Trophoblast cell (in vitro differentiated cells and primary cell): ENCODE data around the gene PLPP4. TPM values are rescaled to one million over a fixed set of nuclear protein-coding genes. Genes with fewer than 3 reads are reported as not detected.

Experiments used
- DNase-seq, 2 donors: peaks; one replicate each; pipeline ENCODE4 v3.0.0-alpha.2; 2016
- H2AFZ ChIP-seq: 2 replicates; pipeline ENCODE4 v1.6.1; 2013; ENCODE audit warnings: low read length, moderate library complexity, mild to moderate bottlenecking; ENCODE audit not compliant: insufficient read depth, poor library complexity
- H2AK5ac ChIP-seq: 2 replicates; pipeline ENCODE4 v1.6.1; 2013; ENCODE audit warnings: mild to moderate bottlenecking, low read length
- H2BK120ac ChIP-seq: 2 replicates; pipeline ENCODE4 v1.6.1; 2013; ENCODE audit warnings: low read length, mild to moderate bottlenecking, moderate library complexity; ENCODE audit not compliant: insufficient read depth, poor library complexity
- H2BK12ac ChIP-seq: 2 replicates; pipeline ENCODE4 v1.6.1; 2013; ENCODE audit warnings: mild to moderate bottlenecking, low read length, moderate library complexity
- H2BK5ac ChIP-seq: 2 replicates; pipeline ENCODE4 v1.6.1; 2013; ENCODE audit warnings: low read length, low read depth, moderate library complexity, mild to moderate bottlenecking; ENCODE audit not compliant: poor library complexity
- H3K14ac ChIP-seq: 2 replicates; pipeline ENCODE4 v1.6.1; 2013; ENCODE audit warnings: mild to moderate bottlenecking, low read length
- H3K18ac ChIP-seq: 2 replicates; pipeline ENCODE4 v1.6.1; 2013; ENCODE audit warnings: mild to moderate bottlenecking, low read length
- H3K23ac ChIP-seq: 2 replicates; pipeline ENCODE4 v1.6.1; 2013; ENCODE audit warnings: low read length
- H3K27ac ChIP-seq: 2 replicates; pipeline ENCODE4 v1.5.1; 2013; ENCODE audit warnings: low read depth, mild to moderate bottlenecking, inconsistent platforms, low read length, moderate library complexity
- H3K27me3 ChIP-seq: 2 replicates; pipeline ENCODE4 v1.6.1; 2013; ENCODE audit warnings: inconsistent platforms, mild to moderate bottlenecking, low read length, moderate library complexity; ENCODE audit not compliant: insufficient read depth
- H3K36me3 ChIP-seq, 2 experiments: 1 replicate in 1 of 2; 2 replicates in 1 of 2; pipeline ENCODE4 v1.6.1; 2013; ENCODE audit warnings: low read length in 2 of 2, mild to moderate bottlenecking in 2 of 2, moderate library complexity in 1 of 2; ENCODE audit not compliant: insufficient read depth in 2 of 2, control insufficient read depth in 1 of 2
- H3K4ac ChIP-seq: 2 replicates; pipeline ENCODE4 v1.6.1; 2013; ENCODE audit warnings: low read depth, mild to moderate bottlenecking, low read length, moderate library complexity
- H3K4me1 ChIP-seq, 2 experiments: 1 replicate in 1 of 2; 2 replicates in 1 of 2; pipeline ENCODE4 v1.6.1; 2013; ENCODE audit warnings: low read length in 2 of 2, mild to moderate bottlenecking in 2 of 2, moderate library complexity in 1 of 2; ENCODE audit not compliant: insufficient read depth in 2 of 2, control insufficient read depth in 1 of 2
- H3K4me2 ChIP-seq: 2 replicates; pipeline ENCODE4 v1.6.1; 2013; ENCODE audit warnings: inconsistent platforms, mild to moderate bottlenecking, low read length, moderate library complexity
- H3K4me3 ChIP-seq: 2 replicates; pipeline ENCODE4 v1.5.1; 2013; ENCODE audit warnings: mild to moderate bottlenecking, low read depth, low read length, inconsistent platforms
- H3K79me1 ChIP-seq: one replicate; pipeline ENCODE4 v1.6.1; 2013; ENCODE audit warnings: low read length
- H3K79me2 ChIP-seq: 2 replicates; pipeline ENCODE4 v1.6.1; 2013; ENCODE audit warnings: low read length, mild to moderate bottlenecking; ENCODE audit not compliant: control insufficient read depth, insufficient read depth, poor library complexity
- H3K9ac ChIP-seq: 2 replicates; pipeline ENCODE4 v1.6.1; 2013; ENCODE audit warnings: mild to moderate bottlenecking, low read length
- H3K9me3 ChIP-seq: 2 replicates; pipeline ENCODE4 v1.6.1; 2013; ENCODE audit warnings: low read depth, mild to moderate bottlenecking, control low read depth, inconsistent platforms, low read length; ENCODE audit not compliant: insufficient read depth
- H4K12ac ChIP-seq: 2 replicates; pipeline ENCODE4 v1.6.1; 2013; ENCODE audit warnings: low read depth, mild to moderate bottlenecking, low read length, moderate library complexity
- H4K8ac ChIP-seq: 2 replicates; pipeline ENCODE4 v1.6.1; 2013; ENCODE audit warnings: low read depth, mild to moderate bottlenecking, low read length, moderate library complexity
- H4K91ac ChIP-seq: one replicate; pipeline ENCODE4 v1.6.1; 2013; ENCODE audit warnings: low read depth, mild to moderate bottlenecking, low read length, moderate library complexity
- WGBS: extraction: QIAGEN DNeasy Blood & Tissue Kit; methylation state at CpG from one replicate; pipeline ENCODE4 v1.1.7; 2013; ENCODE audit warnings: missing lambda C conversion rate; ENCODE audit not compliant: insufficient read length, insufficient coverage; ENCODE audit errors: extremely low coverage; 5-methylcytosine and 5-hydroxymethylcytosine counted together
- polyA plus RNA-seq: library from polyadenylated mRNA; stranded (reverse); fragments of 200-250 nt; gene quantifications from 2 replicates; pipeline ENCODE4 v1.2.3, GENCODE V29; 2013

PLPP4 gene
- 3.8 and 4.7 TPM in 2 replicates for polyA plus RNA-seq

DNA sequence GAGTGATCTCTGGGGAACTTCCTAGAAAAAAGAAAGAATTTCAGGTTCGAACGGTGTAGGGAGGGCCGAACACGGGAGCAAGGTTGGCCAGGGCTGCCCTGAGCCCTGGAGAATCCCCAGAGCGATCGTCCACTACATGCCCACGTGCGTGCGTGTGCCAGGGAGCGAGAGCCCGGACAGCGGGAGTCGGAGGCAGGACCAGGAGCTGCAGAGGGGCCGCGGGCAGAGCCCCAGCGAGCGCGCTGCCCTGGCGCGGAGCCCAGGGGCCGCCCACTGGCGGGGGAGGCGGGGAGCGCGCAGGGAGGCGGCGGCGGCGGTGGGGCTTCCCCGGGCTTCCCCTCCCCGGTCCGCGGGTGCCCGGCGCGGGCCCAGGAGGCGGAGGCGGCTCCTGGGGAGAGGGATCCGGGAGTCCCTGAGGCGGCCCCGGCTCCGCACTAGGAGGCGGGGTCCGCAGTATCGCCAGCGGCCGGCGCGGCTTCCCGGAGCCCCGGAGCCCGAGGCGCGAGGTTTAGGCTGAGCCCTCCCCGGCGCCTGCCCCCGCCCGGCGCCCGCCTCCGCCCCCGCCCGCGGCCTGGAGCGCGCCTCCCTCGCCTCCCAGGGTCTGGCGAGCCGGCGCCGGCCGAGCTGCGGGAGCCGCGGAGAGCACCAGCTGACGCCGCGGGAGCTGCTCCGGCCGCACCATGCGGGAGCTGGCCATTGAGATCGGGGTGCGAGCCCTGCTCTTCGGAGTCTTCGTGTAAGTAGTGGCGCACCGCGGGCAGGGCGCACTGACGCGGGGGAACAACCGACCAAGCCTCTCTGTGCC, at the start of gene PLPP4:
Gene PLPP4, plus strand, starts transcription at position 602 of the 805 bp plus-strand sequence. Its CDS starts 79 bp downstream, at position 681.
- Histone ChIP-seq H4K8ac (peak within 1 kb of the TSS; percentile 73), H2AFZ (peak within 1 kb of the TSS; percentile 73), H3K27me3 (peaks cover 12% of the 10 kb centered on the region), H3K79me1 (peaks cover 10% of the 10 kb centered on the region), H2BK5ac (peak within 1 kb of the TSS; percentile 43), H3K9me3 (no peaks in the 10 kb centered on the region), H3K4ac (peak within 1 kb of the TSS; percentile 55), H3K36me3 (no peaks in the 10 kb centered on the region), H3K14ac (peak within 1 kb of the TSS; percentile 64), H4K91ac (peak within 1 kb of the TSS; percentile 62), H3K27ac (no peak within 1 kb of the TSS), H3K79me2 (peaks cover 2% of the 10 kb centered on the region), H3K4me3 (peak within 1 kb of the TSS; percentile 70), H4K12ac (peak within 1 kb of the TSS; percentile 7), H3K23ac (no peak within 1 kb of the TSS), H3K4me2 (peak within 1 kb of the TSS; percentile 81), H3K18ac (peak within 1 kb of the TSS; percentile 72), H3K4me1 (peaks cover 18 to 21% of the 10 kb centered on the region in 2 experiments), H2BK120ac (peak within 1 kb of the TSS; percentile 50), H3K9ac (no peak within 1 kb of the TSS), H2AK5ac (peak within 1 kb of the TSS; percentile 53), H2BK12ac (peak within 1 kb of the TSS; percentile 52)
- peak in 1 of 2 donors; percentile 17 for DNase-seq
- WGBS: no CpG with 5 or more reads among the region's 92 CpGs

DNA sequence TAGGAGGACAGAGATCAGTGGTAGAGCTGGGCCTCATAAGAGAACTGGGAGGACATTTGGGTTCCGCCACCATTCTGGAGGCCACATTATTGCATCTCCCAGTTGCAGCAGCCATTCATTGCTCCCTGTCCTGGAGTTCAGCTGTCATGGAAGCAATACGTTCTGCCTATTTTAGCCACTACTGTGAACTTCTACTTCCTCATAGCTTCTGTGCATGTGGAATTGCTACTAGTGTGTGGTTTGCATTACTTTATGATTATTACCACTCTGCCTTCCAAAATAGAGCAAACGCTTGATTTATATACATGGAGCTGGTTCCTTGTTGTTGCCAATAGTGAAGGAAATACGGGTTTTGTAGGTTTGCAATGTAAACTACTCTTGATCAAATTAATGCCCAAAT, 47.2 kb upstream of the PLPP4 start:
- DNase-seq: no peak
- Histone ChIP-seq H3K4me3 (no peak overlapping the region), H3K27me3 (no peaks in the 10 kb centered on the region), H3K27ac (no peak overlapping the region), H3K9ac (no peak overlapping the region), H3K23ac (no peak overlapping the region), H3K79me2 (no peaks in the 10 kb centered on the region), H3K36me3 (no peaks in the 10 kb centered on the region), H3K9me3 (peaks cover 2% of the 10 kb centered on the region), H2AK5ac (no peak overlapping the region), H3K18ac (no peak overlapping the region), H2BK120ac (no peak overlapping the region), H3K4me2 (no peak overlapping the region), H2AFZ (no peak overlapping the region), H3K4ac (no peak overlapping the region), H4K8ac (no peak overlapping the region), H2BK5ac (no peak overlapping the region), H3K14ac (no peak overlapping the region), H2BK12ac (no peak overlapping the region), H4K12ac (no peak overlapping the region), H3K79me1 (no peaks in the 10 kb centered on the region), H3K4me1 (no peaks in the 10 kb centered on the region), H4K91ac (no peak overlapping the region)
- WGBS: no CpG with 5 or more reads among the region's 4 CpGs

DNA sequence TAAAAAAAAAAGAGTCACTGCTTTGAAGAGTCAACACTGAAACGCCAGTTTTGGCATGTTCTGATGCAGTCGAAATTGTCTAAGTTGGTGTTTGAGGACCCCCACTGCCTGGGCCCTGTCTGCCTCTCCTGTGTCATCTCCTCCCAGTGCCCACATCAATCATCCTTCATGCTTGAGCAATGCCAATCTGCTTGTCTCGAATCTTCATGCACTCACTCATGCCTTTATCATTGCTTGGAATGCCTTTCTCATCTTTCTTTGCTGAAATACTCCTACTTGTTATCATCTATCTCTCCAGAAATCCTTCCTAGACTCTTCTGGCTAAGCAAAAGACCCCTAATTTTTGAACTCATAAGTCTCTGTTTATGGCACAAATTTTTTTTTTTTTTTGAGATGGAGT, 42.1 kb upstream of the PLPP4 start:
- Histone ChIP-seq H4K91ac (no peak overlapping the region), H4K8ac (no peak overlapping the region), H2BK120ac (no peak overlapping the region), H3K18ac (no peak overlapping the region), H4K12ac (no peak overlapping the region), H3K79me2 (no peaks in the 10 kb centered on the region), H3K36me3 (no peaks in the 10 kb centered on the region), H3K4me2 (no peak overlapping the region), H2AFZ (no peak overlapping the region), H3K27me3 (no peaks in the 10 kb centered on the region), H2AK5ac (no peak overlapping the region), H3K27ac (no peak overlapping the region), H3K4me1 (peaks cover 0 to 2% of the 10 kb centered on the region in 2 experiments), H3K9me3 (no peaks in the 10 kb centered on the region), H3K9ac (no peak overlapping the region), H3K14ac (no peak overlapping the region), H3K4ac (no peak overlapping the region), H2BK12ac (no peak overlapping the region), H3K79me1 (no peaks in the 10 kb centered on the region), H3K4me3 (no peak overlapping the region), H3K23ac (no peak overlapping the region), H2BK5ac (no peak overlapping the region)
- WGBS: no CpG with 5 or more reads among the region's 3 CpGs
- DNase-seq: peak; percentile 11 to 21

DNA sequence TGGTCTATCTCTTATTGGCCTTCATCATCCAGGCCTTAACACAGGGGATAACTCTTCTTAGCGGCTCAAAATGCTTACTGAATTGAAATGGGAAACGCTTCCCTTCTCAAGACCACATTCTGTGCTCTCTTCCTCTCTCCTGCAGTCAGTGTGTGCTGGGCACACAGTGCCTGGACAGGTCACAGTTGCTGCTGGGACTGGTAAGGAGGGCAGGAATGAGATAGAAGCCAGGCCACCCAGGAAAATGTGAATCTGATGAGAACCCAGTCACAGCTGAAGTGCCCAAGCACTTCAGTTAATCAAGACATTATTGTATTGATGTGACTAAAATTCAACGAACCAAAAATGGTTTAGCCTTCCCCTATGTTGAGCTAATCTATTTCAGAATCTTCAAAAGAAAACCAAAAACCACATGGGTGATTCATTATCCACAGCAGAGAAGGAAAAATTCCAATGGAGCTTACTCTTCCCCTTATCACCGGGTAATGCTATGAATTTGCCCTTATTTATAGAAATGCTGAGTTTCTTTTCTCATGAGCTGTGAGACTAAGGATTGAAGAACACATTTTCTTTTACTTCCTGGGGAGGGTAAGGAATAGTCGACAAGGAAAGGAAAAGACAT, 41.2 kb upstream of the PLPP4 start:
- H4K8ac ChIP-seq: no peak overlapping the region
- H2AK5ac ChIP-seq: no peak overlapping the region
- no peaks in the 10 kb centered on the region for H3K9me3 ChIP-seq
- no peak overlapping the region for H3K18ac ChIP-seq
- H3K36me3 ChIP-seq: no peaks in the 10 kb centered on the region
- no peak overlapping the region for H3K27ac ChIP-seq
- WGBS: no CpG with 5 or more reads among the region's 5 CpGs
- no peak overlapping the region for H2BK12ac ChIP-seq
- no peak overlapping the region for H2AFZ ChIP-seq
- no peak overlapping the region for H3K4me3 ChIP-seq
- no peak overlapping the region for H4K12ac ChIP-seq
- H4K91ac ChIP-seq: no peak overlapping the region
- no peak overlapping the region for H3K14ac ChIP-seq
- peak in 1 of 2 donors; percentile 75 for DNase-seq
- H3K4me2 ChIP-seq: no peak overlapping the region
- no peak overlapping the region for H3K9ac ChIP-seq
- no peaks in the 10 kb centered on the region for H3K79me1 ChIP-seq
- H3K4ac ChIP-seq: no peak overlapping the region
- no peaks in the 10 kb centered on the region for H3K27me3 ChIP-seq
- peaks cover 0 to 2% of the 10 kb centered on the region in 2 experiments for H3K4me1 ChIP-seq
- no peaks in the 10 kb centered on the region for H3K79me2 ChIP-seq
- H2BK120ac ChIP-seq: no peak overlapping the region
- H3K23ac ChIP-seq: no peak overlapping the region
- H2BK5ac ChIP-seq: no peak overlapping the region
